GM21390 (cell line): ENCODE results near the gene CRACR2B.
A peak's percentile ranks its signal among the peaks of the same experiment; 100 is the strongest.

Experiments used
- ATAC-seq: cut with Tn5 transposase; IDR thresholded peaks from one replicate; pipeline ENCODE4 v1.9.1; 2021; ENCODE audit not compliant: unreplicated experiment

The CRACR2B gene

DNA sequence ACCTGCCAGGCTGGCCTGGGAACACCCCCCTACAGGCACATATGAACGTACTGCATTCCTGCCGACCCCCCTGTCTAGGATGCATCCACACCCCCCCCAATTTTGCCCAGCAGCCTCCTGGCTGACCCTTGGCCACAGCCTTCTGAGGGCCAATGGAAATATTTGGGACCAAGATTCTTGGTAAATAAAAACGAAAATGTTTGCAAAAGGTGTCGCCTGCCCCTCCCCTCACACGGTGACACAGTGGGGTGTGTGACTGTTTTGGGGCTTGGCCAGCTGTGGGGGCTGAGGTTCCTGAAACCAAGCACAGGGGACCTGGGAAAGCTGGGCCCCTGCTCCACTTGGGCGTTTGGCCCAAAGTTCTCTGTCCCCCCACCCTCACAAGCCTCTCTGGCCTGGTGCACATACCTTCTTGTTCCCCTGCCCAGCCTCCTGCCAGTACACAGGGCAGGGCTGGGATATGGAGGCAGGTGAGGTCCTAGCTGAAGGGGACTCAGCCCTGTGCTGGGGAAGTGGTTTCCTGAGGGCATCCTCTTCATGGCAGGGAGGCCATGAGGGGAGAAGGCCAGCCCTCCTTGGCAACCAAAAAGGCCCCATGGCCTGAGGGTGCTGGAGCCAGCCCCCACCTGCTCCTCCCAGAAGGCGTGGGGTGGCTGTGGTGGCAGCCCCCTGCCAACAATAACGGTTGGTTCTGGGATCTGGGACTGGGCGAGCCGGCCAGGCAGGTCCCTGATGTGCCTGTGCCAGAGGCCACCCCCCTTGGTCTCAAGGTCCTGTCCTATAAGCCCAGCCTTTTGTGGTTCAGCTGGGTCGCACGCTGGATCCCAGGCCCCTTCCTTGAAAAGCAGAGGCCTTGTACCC is 2.1 kb upstream of the CRACR2B start:
- no peak for ATAC-seq

DNA sequence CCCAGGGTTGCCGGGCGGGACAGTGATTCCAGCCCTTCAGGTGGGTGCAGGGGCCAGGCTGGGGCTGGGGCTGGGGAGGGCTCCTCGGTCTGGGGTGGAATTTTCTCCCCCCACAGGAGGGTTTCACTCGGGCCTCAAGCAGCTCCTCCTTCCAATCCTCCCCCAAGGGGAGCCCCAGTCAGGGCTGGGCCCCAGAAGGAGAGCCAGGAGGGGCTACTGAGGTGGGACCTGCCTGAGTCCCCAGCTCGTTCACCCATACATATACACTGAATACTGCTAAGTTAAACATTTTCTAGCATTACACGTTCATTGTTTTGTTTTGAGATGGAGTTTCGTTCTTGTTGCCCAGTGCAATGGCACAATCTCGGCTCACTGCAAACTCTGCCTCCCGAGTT is 1.5 kb upstream of the CRACR2B start:
- ATAC-seq, result no peak

DNA sequence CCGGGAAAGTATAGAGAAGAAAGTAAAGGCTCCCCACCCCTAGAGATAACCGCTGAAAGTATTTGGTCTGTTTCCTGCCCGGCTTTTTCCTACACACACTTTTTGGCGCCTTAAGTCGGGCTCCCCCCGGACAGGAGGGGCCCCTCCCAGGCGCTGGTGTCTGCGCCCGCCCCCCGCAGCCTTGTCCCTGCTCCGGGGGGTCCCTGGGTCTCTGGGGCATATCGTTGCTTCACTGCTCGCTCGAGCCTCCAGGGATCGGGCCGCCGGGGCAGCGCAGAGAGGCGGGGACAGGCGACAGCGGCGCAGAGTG is 928 bp upstream of the CRACR2B start:
- ATAC-seq, result peak; percentile 3

DNA sequence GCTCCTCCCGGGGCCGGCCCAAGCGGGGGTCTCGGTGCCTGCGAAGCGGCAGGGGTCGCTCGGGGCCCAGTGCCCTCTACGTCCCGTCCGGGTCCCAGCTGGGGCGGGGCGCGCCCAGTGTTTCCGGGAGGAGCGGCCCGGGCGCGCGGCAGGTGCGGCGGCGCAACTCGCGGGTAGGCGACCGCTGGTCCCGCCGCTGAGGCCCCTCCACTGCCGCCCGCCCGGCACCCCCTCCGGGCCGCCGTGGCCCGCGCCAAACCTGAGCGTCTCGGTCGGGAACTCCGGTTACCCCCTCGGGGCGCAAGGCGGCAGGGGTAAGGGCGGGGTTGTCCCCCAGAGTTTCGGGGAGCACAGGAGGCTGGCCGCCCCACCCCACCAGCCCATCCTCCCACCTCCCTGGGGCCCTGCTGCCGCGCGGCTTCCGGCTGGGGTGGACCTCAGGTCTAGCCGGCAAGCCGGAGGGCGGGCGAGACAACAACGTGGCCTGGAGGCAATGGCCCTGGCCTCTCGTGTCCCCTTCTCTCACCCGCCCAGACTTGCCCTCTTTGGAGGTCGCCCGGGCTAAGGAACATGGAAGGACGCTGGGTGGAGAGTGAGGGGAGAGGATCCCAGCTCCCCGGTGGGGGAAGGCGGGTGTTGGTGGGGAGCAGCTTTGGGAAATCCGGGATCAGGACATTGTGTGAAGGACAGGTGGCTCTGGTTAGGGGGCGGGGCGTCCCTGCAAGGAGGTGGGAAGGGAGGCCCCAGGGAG is 398 bp upstream of the CRACR2B start:
- ATAC-seq, result peak; percentile 37

DNA sequence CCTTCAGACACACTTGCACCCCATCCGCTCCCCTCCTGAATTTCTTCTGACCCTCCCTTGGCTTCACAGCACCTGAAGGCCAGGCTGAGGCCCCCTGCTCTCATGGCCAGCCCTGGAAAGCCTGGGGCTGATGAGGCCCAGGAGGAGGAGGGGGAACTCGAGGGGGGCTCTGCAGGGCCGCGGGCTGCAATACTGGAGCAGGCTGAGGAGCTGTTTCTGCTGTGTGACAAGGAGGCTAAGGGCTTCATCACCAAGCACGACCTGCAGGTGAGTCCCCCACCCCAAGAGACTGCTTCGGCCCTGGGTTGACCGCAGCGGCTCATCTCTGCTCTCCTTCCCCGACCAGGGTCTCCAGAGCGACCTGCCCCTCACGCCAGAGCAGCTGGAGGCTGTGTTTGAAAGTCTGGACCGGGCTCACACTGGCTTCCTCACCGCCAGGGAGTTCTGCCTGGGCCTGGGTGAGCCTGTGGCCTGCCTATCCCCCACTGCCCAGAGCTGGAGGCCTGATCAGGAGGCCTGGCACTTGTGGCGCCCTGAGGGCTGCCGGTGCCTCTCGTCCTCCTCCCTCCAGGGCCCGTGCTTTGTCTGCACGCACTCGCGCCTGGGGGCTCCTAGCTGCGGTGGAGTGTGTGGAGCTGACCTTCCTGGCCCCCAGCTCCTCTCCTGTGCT is 922 bp downstream of the CRACR2B start:
- ATAC-seq, result no peak

DNA sequence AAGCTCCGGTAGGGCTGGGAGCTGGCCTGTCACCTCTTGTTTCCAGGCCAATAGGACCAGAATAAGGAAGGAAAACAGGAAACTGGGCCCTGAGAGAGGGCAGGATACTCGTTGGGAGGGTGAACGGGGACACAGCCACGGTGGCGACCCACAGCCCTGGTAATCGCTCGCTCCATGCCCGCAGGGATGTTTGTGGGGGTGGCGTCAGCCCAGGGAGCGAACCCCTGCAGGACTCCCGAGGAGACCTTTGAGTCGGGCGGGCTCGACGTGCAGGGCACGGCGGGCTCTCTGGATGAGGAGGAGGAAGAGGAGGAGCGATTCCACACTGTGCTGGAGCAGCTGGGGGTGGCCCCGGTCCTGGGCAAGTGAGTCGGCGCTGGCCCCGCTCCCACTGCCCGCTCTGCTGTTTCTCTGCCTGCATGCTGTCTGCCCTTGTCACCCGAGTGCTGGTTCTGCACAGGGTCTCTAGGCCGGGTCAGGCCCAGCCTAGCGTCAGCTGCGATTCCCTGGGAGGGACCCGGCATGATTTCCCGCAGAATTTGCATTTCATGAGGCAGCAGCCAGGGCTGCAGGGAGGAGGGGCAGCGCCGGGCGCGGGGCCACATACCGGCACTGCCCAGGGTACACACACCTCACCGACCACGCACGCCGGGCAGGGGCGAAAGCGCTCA is 1.6 kb downstream of the CRACR2B start:
- no peak for ATAC-seq

DNA sequence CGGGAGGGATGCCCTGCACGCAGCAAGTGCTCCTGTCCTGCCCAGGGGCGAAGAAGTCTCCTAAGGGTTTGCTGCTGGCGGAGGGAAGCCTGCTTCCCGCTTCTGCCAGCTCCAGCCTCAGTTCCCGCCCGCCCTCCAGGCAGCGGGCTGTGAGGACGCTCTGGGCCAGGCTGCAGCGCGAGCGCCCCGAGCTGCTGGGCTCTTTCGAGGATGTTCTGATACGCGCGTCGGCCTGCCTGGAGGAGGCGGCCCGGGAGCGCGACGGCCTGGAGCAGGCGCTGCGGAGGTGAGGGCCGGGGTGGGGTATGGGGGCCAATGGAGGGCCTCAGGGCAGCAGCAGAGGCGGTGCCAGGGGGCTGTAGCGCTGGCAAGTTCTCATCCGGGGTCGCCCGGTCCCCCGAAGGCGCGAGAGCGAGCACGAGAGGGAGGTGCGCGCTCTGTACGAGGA is 2.2 kb downstream of the CRACR2B start:
- ATAC-seq, result no peak

DNA sequence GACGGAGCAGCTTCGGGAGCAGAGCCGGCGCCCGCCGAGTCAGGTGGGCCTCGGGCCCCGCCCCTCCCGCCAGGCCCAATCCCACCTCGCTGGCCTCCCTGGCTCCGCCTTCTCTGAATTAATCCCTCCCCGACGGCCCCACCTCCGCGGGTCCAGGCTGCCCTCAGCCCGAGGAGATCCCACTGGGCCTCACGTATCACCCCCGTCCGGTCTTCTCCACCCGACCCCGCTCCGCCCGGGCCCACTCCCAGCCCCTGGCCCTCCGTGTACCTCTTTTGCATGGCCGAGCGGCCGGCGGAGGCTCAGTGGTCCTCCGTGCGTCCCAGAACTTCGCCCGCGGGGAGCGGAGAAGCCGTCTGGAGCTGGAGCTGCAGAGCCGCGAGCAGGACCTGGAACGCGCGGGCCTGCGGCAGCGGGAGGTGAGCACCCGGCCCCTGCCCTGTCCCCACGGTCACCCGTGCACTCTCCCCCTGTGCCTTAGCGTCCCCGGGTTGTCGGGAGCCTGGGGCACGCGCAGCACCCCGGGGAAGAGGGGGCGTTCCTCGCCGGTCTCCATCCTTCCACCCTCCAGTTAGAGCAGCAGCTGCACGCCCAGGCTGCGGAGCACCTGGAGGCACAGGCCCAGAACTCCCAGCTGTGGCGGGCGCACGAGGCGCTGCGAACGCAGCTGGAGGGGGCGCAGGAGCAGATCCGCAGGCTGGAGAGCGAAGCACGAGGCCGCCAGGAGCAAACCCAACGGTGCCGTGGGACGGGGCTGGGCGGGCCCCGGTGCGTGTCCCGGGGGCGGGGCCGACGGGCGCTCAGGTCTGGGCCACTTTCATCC is 2.8 kb downstream of the CRACR2B start:
- no peak for ATAC-seq

DNA sequence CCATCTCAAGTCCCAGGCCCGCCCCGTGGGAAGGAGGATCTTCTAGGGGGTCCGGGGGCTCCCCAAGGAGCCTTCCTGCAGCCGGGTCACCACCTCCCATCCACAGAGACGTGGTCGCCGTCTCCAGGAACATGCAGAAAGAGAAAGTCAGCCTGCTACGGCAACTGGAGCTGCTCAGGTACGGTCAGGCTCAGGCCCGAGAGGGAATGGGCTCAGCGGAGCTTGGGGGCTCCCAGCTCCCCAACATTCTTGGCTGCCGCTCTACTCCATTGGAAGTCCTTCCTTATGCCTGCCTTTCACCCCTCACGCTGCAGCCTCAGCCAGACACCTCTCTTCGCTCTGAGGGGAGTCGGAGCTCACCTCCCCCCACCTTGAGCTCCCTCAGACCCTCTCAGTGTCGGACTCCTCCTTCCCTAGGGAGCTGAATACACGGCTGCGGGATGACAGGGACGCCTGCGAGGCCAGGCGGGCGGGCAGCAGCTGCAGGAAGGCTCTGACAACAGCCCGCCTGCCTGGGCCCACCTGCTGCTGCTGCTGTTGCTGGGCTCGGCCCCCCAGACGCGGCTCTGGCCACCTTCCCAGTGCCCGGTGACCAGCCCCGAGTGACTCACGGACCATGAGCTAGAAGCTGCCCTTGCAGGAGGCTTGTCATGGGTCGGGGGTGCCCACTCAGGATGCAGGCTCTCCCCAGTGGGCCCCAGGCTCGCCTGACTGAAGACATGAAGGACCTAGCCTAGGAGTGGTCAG is 3.6 kb downstream of the CRACR2B start:
- ATAC-seq, result no peak

DNA sequence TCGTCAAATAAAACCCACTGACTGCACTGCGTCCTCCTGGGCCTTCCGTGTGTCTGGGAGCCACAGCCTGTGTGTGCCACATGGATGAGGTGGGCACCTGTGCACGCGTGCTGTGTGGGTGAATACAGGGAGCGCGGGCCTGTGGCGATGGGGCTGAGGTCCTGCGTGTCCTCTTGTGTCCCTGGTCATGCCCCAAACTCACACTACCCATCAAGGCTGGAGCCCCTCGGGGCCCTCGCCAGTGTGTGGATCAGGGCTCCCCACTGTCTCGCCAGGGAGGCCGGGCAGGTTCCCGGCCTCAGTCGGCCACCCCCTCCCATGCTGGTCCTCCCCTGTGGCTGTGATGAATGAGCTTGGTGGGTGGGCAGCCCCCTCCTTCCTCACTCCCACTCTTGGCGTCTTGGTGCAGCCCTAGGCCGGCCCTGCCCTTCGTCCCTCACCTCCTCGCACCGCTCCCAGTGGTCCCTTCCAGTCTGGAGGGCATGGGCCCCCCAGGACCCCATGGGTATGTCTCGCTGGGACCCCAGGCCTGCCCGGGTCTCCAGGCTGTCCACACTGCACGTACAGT is 4.3 kb downstream of the CRACR2B start:
- no peak for ATAC-seq

DNA sequence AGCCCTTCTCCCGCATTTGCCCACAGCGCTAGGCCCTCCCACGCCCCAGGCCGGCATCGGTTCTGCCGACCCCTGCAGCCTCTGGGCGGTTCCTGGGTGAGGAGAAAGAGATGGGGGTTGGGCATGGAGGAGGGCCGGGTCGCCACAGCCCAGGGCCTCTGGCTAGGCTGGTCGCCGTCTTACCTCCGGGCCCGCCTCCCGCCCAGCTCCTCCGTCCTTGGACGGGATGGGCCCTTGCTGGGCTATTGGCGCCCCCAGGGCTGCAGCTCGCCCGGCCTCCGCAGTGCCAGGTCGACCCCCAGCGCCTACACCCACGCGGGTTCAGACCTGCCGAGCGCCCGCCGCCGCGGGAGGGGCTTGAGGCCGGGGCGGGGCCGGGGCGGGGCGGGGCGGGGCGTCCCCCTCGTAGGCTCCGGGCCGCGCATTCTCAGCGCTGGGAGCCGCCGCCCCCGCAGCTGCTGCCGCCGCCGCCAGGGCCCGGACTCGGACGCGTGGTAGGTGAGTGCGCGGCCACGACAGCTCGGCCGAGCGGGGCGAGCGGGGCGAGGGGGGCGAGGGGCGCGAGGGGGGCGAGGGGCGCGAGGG is 4.9 kb downstream of the CRACR2B start, which contains the start of gene CD151:
CD151 (plus strand) TSS at position 424 of the 585 bp plus-strand sequence. CDS start 3,118 bp downstream, outside the sequence.
- ATAC-seq, result no peak

DNA sequence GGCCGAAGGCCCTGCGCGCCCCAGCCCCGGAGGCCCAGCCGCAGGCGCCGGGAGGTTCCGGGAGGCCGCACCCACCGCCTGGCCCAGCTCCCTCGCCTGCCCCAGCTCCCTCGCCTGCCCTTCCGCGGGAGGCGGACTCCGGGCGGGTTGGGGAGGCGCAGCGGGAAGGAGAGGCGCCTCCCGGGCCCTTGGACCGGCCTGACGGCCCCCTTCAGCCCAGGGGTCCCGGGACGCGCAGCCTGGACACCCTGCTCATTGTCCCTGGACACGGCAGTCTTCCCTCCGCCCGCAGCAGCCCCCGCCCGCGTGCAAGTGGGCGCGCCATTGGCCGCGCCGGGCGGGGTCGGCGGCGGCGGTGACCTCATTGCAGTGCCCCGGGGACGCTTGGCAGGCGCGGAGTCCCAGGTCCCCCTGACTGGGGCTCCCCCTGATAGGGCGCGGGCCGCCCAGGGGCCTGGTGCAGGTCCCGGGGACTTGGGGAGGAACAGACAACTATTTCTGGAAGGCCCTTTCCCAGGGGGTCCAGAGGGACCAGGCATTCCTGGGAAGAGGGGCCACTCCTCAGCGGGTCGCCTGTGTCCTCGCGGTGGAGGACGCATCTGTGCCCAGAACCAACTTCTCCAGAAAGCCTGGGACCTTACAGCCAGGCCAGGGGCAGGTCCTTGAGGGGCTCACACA is 5.5 kb downstream of the CRACR2B start:
- no peak for ATAC-seq

DNA sequence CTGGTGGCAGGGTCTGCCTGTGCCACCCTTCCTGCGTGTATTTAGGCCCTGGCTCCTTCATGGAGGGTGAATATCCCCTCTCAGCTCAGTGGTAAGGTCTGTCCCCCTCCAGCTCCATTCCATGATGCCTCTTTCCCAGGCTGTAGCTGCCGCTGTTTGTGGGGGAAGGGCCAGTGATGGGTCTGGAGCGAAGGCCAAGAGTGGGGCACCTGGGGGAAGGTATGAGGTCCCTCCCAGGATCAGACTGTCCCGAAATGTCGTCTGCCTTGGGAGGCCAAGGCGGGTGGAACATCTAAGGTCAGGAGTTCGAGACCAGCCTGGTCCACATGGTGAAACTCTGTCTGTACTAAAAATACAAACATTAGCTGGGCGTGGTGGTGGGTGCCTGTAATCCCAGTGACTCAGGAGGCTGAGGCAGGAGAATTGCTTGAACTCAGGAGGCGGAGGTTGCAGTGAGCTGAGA is 6.2 kb downstream of the CRACR2B start:
- no peak for ATAC-seq

DNA sequence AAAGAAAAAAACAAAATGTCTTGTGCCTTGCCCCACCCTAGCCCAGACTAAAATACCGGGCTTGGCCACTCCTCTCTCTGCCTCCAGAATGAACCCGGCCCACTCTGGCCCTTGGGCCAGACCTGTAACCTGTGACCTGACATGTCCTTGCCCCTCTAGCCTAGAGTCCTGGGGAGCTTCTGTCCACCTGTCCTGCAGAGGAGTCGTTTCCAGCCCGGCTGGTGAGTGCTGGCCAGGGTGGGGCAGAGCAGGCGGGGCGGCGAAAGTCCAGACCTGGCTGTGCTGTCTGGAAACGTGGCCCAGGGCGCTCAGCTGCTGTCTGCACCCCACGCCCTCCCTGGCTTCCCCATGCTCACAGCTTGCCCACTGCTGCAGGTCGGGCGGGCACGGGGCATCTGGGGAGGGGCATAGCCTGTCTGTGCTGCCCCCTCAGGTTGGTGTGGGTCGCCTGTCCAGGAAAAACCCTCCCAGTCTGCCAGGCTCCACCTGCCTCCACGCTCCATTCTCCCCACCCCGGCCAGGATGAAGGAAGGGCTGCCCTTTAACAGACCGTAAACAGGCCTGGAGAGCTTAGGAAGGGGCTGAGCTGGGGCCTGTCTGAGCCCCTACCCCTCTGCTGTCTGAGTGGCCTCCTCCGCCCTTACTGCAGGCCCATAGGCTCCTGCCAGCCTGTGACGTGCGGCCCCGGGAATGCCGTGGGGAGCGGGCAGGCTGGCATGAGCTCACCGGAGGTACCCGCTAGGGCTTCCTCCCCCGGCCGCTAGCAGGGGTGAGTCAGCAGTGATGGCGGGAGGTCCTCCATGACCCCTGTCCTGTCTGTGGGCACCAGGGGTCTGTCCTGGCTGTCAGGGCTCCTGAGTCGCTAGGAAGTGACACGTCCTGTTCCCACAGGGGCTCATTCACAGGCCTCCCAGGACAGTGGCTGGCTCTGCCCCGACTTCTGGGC is 6.9 kb downstream of the CRACR2B start:
- ATAC-seq, result no peak

DNA sequence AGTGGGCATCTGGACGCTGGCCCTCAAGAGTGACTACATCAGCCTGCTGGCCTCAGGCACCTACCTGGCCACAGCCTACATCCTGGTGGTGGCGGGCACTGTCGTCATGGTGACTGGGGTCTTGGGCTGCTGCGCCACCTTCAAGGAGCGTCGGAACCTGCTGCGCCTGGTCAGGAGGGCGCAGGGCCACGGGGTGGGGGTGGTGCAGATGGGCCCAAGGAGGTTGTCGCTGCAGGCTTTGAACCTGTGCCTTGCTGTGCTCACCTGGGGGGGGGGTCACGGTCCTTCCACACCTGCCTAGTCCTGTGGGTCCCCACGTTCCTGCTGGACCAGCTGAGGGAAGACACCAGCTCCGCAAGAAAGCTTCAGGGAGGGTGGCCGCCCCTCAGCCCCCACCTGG is 8.6 kb downstream of the CRACR2B start:
- ATAC-seq, result no peak

DNA sequence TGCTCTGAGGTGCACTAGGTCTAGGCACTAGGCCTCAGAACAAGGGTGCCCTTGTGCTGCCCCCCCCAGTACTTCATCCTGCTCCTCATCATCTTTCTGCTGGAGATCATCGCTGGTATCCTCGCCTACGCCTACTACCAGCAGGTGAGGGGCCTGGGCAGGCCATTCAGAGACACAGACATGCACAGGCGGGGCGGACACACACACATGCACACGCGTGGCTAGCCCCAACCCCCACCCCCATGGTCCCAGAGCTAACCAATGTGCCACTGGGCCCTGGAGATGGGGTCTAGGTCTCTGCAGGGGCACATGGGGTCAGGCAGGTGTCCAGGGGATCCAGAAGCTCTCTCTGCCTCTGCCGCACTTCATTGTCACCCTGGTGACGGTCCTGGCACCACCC is 9.0 kb downstream of the CRACR2B start:
- ATAC-seq, result no peak
